OCI-LY1 (cell line): ENCODE measurements around the gene JAG1.

ENCODE experiments used
- EZH2 ChIP-seq: fragments of 200-600 bp; sonication (generic), shearing (Covaris generic); IDR thresholded peaks from 2 replicates; pipeline ENCODE4 v1.8.0; 2017; ENCODE audit warnings: borderline replicate concordance, mixed run types, mild to moderate bottlenecking, antibody characterized with exemption, low read length, moderate library complexity, mixed read lengths
- TF ChIP-seq, protein P1 (sequence below): fragments of 200-600 bp; sonication (generic), shearing (Covaris generic); IDR thresholded peaks from 2 replicates; pipeline ENCODE4 v1.5.1; 2017; ENCODE audit warnings: mild to moderate bottlenecking, antibody characterized with exemption, low read length, moderate library complexity, mixed read lengths

DNA sequence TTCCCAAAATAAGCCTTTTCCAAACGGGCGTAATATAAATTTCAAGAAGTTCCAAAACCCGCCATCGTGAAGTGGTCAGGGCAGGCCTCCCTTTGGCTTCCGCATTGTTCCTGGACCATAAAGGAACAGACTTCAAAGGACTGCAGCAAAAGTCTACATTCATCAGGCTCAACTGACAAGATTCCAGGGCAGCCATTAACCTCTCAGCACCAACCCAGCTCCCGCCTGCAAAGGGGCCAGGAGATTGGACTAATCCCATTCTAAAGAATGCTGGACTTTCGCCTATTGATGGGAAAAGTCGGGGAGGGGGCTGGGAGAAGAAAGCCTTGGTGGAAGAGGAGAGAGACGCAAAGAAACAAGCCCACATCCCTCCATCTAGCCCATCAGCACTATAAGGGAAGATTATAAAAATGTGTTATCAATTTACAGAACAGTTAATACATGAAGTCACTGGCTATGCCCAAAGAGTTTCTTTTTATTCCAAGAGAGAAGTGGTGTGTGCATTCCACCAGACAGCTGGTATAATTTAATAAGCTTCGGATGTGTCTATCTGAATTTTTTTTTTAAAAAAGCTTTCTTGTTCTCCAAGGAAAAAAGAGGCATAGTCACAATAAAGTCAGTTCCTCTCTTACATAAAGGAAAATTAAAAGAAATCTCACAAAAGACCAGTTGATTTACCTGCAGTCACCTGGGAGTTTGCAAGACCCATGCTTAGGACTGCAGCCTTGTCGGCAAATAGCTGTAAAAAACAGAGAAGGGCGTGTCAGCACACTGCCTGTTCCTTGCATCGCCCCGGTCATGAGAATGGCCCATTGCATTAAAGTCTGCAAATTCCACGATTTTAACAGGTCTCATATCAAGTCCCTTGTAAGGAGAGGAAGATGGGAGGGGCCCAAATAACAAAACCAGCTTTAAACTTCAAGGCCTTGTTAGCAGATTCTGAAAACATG lies 17.8 kb downstream of the JAG1 start:
- TF ChIP-seq, protein P1, sequence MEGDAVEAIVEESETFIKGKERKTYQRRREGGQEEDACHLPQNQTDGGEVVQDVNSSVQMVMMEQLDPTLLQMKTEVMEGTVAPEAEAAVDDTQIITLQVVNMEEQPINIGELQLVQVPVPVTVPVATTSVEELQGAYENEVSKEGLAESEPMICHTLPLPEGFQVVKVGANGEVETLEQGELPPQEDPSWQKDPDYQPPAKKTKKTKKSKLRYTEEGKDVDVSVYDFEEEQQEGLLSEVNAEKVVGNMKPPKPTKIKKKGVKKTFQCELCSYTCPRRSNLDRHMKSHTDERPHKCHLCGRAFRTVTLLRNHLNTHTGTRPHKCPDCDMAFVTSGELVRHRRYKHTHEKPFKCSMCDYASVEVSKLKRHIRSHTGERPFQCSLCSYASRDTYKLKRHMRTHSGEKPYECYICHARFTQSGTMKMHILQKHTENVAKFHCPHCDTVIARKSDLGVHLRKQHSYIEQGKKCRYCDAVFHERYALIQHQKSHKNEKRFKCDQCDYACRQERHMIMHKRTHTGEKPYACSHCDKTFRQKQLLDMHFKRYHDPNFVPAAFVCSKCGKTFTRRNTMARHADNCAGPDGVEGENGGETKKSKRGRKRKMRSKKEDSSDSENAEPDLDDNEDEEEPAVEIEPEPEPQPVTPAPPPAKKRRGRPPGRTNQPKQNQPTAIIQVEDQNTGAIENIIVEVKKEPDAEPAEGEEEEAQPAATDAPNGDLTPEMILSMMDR, result no peak
- no peak for TF ChIP-seq EZH2
